Astrocyte of the spinal cord (primary cell): ENCODE measurements around the gene VANGL1.

Source experiments
- DNase-seq: peaks from one replicate; pipeline ENCODE4 v3.0.0; 2011; ENCODE audit warnings: low read depth, low spot score
- H3K4me3 ChIP-seq: 2 replicates; pipeline ENCODE4 v1.5.1; 2011; ENCODE audit warnings: low read depth, mild to moderate bottlenecking, low read length, moderate library complexity
- in situ Hi-C: cut with HindIII; loops from 2 replicates; pipeline ENCODE4 v1.10.0; 2017; ENCODE audit warnings: low sequenced_read_pairs
- TF ChIP-seq, protein P1 (sequence below): IDR thresholded peaks from 2 replicates; pipeline ENCODE4 v1.5.1; 2012; ENCODE audit warnings: low read depth, mild to moderate bottlenecking, low read length, inconsistent platforms

The VANGL1 gene

DNA sequence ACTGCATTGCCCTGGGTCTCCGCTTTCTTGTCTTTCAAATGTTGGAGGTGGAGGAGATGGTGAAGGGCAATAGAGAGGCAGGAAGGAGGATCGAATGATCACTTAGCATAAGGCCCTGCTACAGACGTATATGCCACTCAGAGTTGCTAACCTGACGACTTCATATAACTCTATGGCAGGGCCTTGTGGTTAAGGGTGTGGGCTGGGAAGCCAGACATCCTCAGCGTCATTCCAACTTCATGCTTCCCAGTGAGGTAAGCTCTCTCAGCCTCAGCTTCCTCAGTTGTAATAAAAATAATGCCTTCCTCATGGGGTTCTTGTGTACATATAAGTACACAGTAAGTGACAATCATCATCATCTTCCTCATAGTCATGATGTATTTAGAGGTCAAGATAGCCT is 72.1 kb downstream of the VANGL1 start:
- TF ChIP-seq, protein P1, sequence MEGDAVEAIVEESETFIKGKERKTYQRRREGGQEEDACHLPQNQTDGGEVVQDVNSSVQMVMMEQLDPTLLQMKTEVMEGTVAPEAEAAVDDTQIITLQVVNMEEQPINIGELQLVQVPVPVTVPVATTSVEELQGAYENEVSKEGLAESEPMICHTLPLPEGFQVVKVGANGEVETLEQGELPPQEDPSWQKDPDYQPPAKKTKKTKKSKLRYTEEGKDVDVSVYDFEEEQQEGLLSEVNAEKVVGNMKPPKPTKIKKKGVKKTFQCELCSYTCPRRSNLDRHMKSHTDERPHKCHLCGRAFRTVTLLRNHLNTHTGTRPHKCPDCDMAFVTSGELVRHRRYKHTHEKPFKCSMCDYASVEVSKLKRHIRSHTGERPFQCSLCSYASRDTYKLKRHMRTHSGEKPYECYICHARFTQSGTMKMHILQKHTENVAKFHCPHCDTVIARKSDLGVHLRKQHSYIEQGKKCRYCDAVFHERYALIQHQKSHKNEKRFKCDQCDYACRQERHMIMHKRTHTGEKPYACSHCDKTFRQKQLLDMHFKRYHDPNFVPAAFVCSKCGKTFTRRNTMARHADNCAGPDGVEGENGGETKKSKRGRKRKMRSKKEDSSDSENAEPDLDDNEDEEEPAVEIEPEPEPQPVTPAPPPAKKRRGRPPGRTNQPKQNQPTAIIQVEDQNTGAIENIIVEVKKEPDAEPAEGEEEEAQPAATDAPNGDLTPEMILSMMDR: no peak
- H3K4me3 ChIP-seq: no peak overlapping the region
- DNase-seq: no peak
- in situ Hi-C loops: no loop called here

DNA sequence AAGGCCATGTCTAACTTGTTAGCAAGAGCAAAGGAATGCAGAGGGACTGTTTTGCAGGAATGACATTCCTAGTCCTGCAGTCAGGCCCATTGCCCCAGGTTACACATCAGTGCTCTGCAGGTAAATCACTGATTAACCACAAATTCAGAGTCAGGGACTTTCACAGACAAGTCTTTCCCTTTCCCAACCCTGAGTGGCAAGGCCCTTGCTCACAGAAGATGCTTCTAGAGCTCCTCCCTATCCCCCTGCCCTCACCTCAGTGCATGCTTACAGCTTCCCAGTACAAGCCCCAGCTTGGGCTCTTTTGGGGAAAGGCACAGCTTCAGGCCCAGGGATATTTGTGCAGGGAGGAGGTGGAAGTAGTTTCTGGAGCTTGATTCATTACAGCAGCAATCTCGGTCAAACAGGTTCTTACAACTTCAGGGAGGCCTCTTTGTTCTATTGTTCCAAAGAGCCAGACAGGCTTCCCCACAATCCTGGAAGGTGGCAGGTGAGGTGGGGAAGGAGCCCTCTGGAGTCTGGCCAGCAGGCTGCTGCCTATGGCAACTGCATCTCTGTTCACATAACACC is 72.9 kb downstream of the VANGL1 start:
- no peak overlapping the region for H3K4me3 ChIP-seq
- TF ChIP-seq, protein P1: no peak
- in situ Hi-C loops: no loop called here
- no peak for DNase-seq

DNA sequence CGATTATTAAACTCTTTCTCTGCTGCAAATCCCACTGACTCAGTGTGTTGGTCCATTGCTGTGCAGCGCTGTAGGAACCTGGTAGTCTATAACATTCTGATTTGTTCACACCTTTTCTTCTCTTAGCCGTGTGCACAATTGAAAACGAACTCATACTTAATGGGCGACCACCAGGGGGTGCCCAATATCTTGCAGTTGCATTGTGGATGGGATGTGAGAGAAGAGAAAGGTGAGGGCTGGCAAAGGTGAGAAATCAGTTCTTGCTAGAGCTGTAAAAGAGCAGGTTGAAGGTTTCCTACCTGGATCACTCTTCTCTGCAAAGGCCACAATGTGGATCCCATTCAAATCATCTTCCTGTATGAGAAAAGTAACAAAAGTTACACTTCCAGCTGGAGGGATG is 75.8 kb downstream of the VANGL1 start:
- in situ Hi-C loops: no loop called here
- no peak overlapping the region for H3K4me3 ChIP-seq
- TF ChIP-seq, protein P1: peak; percentile 53
- DNase-seq: peak; percentile 24

DNA sequence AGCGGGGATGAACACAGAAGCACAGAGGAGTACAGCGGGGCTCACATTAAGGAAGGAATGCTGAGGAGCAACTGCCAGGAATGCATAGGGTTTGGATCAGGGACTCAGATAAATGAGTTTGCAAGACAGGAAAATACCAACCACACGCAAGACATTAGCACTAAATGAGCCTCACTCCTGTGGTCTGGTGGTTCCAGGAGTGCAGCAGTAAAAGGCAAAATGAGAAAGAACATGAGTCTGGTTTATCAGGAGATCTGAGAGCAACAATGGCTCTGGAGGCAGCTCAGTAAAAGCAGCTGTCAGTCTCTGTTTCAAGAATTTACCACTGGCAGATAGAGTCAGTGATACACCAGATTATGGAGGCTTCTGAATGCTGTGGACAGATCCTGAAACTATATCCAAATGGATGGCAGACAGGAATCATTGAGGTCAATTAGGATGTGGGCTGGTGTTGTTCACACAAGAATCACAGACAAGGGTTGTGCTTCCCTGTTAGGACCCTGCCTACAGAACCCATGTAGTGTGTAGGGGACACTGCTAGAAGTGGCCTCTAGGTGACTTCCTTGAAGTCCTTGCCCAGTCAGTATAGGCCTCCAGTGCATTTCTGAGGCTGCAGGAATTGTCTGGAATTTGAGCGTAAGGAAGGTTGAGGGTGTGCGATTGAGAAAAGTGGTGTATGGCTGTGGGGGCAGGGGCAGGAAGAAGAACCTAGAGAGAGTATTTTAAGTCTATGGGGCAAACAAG is 76.4 kb downstream of the VANGL1 start:
- TF ChIP-seq, protein P1: no peak
- in situ Hi-C loops: no loop called here
- no peak for DNase-seq
- no peak overlapping the region for H3K4me3 ChIP-seq

DNA sequence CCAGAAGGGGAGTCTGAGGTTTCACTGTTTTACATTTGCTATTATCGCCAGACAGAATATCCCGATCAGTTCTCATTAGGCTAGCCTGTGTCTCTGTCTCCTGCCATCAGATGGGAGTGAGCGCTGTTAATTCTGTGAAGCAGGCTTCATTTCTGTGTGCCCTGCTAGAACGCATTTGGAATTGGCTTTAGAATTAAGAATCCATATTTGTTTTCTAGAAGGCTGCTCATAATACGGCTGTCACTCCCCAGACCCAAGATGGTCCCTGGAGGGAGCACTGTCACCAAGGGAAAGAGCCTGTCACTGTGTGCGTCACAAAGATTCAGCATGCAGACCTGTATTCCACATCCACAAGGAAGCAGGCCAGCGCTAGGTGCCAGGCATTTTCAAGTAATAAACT is 77.5 kb downstream of the VANGL1 start:
- DNase-seq: no peak
- no peak overlapping the region for H3K4me3 ChIP-seq
- in situ Hi-C loops: no loop called here
- TF ChIP-seq, protein P1: no peak

DNA sequence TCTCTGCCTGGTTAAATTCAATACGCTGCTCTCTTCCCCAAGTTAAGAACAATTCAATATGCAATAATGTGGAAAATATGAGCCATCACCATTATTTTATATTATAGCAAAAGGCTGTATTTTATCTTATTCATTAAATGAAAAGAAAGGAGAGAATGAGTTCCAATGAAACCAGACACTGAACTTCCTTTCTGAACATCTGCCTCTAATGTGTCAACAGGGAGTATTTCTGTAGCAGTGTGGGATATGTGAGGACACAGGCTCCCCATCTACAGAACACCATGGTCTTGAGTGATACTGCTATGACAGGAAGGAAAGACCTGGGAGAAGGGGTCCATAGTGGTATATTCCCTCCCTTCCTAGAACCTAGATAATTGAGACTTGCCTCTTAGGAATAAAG is 80.5 kb downstream of the VANGL1 start:
- in situ Hi-C loops: no loop called here
- TF ChIP-seq, protein P1: no peak
- H3K4me3 ChIP-seq: no peak overlapping the region
- no peak for DNase-seq
